Type B pancreatic cell (in vitro differentiated cells): ENCODE results near the gene CLEC2D. TPM values are rescaled to one million over a fixed set of nuclear protein-coding genes. Genes with fewer than 3 reads are reported as not detected.

ENCODE experiments used
- DNase-seq: peaks from one replicate; pipeline ENCODE4 v3.0.0; 2021; ENCODE audit warnings: mixed read lengths; ENCODE audit not compliant: unreplicated experiment; ENCODE audit errors: extremely low spot score
- H3K27ac Mint-ChIP-seq: 2 replicates; pipeline ENCODE4 v1.8.0; 2021; ENCODE audit warnings: mild to moderate bottlenecking, mixed read lengths
- H3K27me3 Mint-ChIP-seq: 2 replicates; pipeline ENCODE4 v1.8.0; 2021; ENCODE audit warnings: mixed read lengths
- H3K36me3 Mint-ChIP-seq: 2 replicates; pipeline ENCODE4 v1.8.0; 2021; ENCODE audit warnings: mixed read lengths
- H3K4me1 Mint-ChIP-seq: one replicate; pipeline ENCODE4 v1.8.0; 2021; ENCODE audit warnings: mixed read lengths; ENCODE audit not compliant: unreplicated experiment
- H3K4me3 Mint-ChIP-seq: 2 replicates; pipeline ENCODE4 v1.8.0; 2021; ENCODE audit warnings: mild to moderate bottlenecking, mixed read lengths
- H3K9me3 Mint-ChIP-seq: 2 replicates; pipeline ENCODE4 v1.8.0; 2021; ENCODE audit warnings: mixed read lengths
- total RNA-seq: library from RNA; stranded (reverse); gene quantifications from 2 replicates; pipeline ENCODE4 v1.2.1, GENCODE V29; 2021; ENCODE audit warnings: low replicate concordance
- TF ChIP-seq, protein P1 (sequence below): fragments of 200-600 bp; sonication (generic); conservative IDR thresholded peaks from 2 replicates; pipeline ENCODE4 v1.5.0; 2021; ENCODE audit warnings: antibody characterized with exemption, mild to moderate bottlenecking

The CLEC2D gene
- total RNA-seq, 1 donor from 2014 or later, result 10.3 TPM

DNA sequence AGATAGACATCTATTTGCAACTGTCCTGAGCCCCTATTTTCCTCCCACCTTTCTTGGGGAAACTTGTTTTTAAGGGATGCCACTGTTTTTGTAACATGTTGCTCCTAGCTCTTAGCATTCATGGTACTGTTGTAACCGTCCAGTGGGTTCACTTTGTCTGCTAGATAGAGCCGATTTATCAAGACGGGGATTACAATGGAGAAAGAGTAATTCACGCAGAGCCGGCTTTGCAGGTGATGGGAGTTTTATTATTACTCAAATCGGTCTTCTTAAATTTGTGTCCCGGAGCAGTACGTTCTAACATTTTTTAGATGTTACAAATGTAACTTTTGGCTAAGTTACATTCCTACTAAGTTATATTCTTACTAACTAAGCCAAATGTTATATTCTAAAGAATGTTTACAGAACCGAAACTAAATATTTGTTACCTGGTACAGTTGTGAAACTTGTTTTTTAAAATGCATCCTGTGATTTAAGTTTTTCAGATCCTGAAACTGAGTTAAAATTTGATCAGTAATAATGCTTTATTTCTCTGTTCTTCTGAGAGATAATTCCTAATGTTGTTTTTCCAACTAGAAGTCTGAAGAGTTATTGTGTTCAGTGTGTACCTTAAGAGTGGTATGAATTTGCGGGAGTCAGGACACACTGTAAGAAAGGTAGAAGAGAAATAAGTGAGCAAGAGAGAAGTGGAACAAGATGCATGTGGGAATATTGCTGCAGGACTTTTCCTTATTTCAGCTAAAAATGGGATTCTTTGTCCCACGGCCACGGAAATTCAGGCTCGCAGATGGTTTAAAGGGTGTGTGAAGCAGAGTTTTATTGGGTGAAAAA lies 20.6 kb upstream of the CLEC2D start:
- no peaks in the 10 kb centered on the region for H3K27me3 Mint-ChIP-seq
- H3K9me3 Mint-ChIP-seq, result peaks cover 4% of the 10 kb centered on the region
- no peak for DNase-seq
- TF ChIP-seq, protein P1, sequence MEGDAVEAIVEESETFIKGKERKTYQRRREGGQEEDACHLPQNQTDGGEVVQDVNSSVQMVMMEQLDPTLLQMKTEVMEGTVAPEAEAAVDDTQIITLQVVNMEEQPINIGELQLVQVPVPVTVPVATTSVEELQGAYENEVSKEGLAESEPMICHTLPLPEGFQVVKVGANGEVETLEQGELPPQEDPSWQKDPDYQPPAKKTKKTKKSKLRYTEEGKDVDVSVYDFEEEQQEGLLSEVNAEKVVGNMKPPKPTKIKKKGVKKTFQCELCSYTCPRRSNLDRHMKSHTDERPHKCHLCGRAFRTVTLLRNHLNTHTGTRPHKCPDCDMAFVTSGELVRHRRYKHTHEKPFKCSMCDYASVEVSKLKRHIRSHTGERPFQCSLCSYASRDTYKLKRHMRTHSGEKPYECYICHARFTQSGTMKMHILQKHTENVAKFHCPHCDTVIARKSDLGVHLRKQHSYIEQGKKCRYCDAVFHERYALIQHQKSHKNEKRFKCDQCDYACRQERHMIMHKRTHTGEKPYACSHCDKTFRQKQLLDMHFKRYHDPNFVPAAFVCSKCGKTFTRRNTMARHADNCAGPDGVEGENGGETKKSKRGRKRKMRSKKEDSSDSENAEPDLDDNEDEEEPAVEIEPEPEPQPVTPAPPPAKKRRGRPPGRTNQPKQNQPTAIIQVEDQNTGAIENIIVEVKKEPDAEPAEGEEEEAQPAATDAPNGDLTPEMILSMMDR, result no peak
- H3K4me1 Mint-ChIP-seq, result peaks cover 12% of the 10 kb centered on the region
- peak overlapping the region; percentile 98 for H3K27ac Mint-ChIP-seq
- H3K36me3 Mint-ChIP-seq, result peaks cover 30% of the 10 kb centered on the region
- H3K4me3 Mint-ChIP-seq, result peak overlapping the region; percentile 86

DNA sequence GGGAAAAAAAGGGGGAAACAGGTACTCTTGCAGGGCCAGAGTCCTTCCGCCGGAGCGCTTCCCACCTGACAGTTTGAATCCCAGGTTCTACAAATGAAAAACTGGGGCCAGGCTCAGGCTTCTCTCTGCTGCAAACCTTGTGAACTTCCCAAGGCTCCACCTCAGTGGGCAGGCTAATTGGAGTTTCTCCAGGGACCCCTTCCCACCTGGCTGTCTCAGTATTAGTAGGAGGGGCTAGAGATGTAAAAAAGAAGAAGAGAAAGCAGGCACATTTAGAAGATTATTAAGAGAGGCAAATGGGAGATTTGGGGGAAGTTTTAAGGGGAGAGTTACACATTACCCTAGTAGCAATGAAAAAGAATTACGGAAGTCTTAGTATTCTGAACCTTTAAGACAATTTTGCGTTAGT lies 20.0 kb upstream of the CLEC2D start:
- TF ChIP-seq, protein P1, result no peak
- peaks cover 4% of the 10 kb centered on the region for H3K9me3 Mint-ChIP-seq
- H3K27me3 Mint-ChIP-seq, result no peaks in the 10 kb centered on the region
- peak overlapping the region; percentile 98 for H3K27ac Mint-ChIP-seq
- H3K36me3 Mint-ChIP-seq, result peaks cover 33% of the 10 kb centered on the region
- H3K4me3 Mint-ChIP-seq, result peak overlapping the region; percentile 86
- DNase-seq, result no peak
- peaks cover 12% of the 10 kb centered on the region for H3K4me1 Mint-ChIP-seq

DNA sequence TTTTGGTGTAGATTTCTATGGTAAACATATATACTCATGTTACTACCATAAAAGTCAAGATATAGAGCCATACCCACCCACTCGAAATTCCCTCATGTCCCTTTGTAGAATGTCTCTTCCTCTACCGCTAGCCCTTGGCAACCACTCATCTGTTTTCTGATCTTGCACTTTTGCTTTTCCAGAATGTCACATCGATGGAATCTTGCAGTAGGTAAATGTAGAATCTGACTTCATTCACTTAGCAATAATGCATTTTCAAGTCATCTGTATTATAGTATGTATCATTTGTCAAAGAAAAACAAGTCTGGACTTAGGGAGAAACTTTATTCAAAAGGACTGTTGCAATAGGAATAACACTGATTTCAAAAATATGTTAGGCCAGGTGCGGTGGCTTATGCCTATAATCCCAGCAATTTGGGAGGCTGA lies 19.3 kb upstream of the CLEC2D start:
- H3K27me3 Mint-ChIP-seq, result no peaks in the 10 kb centered on the region
- H3K36me3 Mint-ChIP-seq, result peaks cover 39% of the 10 kb centered on the region
- H3K4me3 Mint-ChIP-seq, result peak overlapping the region; percentile 86
- H3K9me3 Mint-ChIP-seq, result peaks cover 3% of the 10 kb centered on the region
- H3K4me1 Mint-ChIP-seq, result peaks cover 12% of the 10 kb centered on the region
- TF ChIP-seq, protein P1, result no peak
- DNase-seq, result no peak
- peak overlapping the region; percentile 28 for H3K27ac Mint-ChIP-seq

DNA sequence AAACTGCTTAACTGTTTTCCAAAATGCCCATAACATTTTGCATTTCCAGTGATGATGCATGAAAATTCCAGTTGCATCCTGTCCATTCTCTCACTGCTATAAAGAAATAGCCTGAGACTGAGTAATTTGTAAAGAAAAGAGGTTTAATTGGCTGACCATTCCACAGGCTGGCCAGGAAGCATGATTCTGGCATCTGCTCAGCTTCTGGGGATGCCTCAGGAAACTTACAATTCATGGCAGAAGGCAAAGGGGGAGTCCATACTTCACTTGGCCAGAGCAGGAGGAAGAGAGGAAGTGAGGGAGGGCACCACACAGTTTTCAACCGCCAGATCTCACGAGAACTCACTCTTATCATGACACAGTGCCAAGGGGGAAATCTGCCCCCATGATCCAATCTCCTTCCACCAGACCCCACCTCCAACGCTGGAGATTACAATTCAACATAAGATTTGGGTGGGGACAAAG lies 18.2 kb upstream of the CLEC2D start:
- no peak for DNase-seq
- Mint-ChIP-seq H3K9me3 (no peaks in the 10 kb centered on the region), H3K36me3 (peaks cover 47% of the 10 kb centered on the region), H3K27me3 (no peaks in the 10 kb centered on the region), H3K4me3 (peak overlapping the region; percentile 50), H3K4me1 (peaks cover 12% of the 10 kb centered on the region), H3K27ac (no peak overlapping the region)
- TF ChIP-seq, protein P1, result no peak

DNA sequence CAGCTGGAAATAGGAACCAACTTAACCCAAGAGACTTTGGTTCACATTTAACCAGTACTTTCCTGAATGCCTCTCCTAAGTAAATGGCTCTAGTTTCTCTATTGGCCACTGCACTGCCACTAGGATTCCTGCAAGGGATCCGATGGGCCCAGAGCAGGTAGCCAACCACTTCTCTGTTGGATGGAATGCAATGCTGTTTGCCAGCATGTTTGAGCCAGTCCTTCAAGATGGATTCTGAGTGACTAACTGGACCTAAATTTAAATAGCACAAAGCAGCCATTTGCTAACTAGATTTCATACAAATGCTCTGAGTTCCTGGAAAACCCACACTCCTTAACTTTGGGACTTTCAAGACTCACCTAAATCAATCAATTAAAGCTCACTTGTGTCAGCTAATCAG lies 9.5 kb upstream of the CLEC2D start:
- Mint-ChIP-seq H3K36me3 (peaks cover 82% of the 10 kb centered on the region), H3K4me3 (no peak overlapping the region)

More for the DNA sequence above, 9.5 kb upstream of the CLEC2D start:
- H3K4me1 Mint-ChIP-seq, result no peaks in the 10 kb centered on the region
- H3K27ac Mint-ChIP-seq, result no peak overlapping the region
- no peaks in the 10 kb centered on the region for H3K27me3 Mint-ChIP-seq
- peaks cover 4% of the 10 kb centered on the region for H3K9me3 Mint-ChIP-seq
- TF ChIP-seq, protein P1, result no peak
- no peak for DNase-seq
